ENCODE results near the gene JUP.

Gene JUP

GRCh38 chr17:41724476-41725050 lies 61.9 kb downstream of the JUP start:
- DNase-seq (ENCODE audit: extremely low read depth in 1 of 2, low read depth in 1 of 2) = no peak

- DNase-seq (ENCODE audit: extremely low read depth in 1 of 2, low read depth in 1 of 2) = no peak
Observed at GRCh38 chr17:41723801-41724475, 62.6 kb downstream of the JUP start.

GRCh38 chr17:41722231-41722630 lies 64.3 kb downstream of the JUP start:
- no peak for DNase-seq (ENCODE audit: extremely low read depth in 1 of 2, low read depth in 1 of 2)

DNA sequence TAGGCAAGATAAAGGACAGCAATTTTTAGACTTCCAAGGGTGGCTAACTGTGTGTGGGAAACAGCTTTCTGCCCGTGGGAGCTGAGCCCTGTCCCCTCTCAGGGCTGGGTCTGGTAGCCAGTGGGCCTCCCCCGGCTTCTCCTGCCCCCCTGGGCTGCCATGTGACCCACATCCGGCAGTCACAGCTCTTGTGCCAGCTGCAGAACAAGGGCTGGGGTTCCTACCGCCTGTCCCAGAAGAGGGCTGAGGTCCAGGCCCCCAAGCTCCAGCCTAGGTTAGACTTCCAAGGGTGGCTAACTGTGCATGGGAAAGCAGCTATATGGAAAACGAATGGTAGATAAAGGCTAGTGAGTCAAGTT lies 68.2 kb downstream of the JUP start:
- DNase-seq (ENCODE audit: extremely low read depth in 1 of 2, low read depth in 1 of 2) = no peak

DNA sequence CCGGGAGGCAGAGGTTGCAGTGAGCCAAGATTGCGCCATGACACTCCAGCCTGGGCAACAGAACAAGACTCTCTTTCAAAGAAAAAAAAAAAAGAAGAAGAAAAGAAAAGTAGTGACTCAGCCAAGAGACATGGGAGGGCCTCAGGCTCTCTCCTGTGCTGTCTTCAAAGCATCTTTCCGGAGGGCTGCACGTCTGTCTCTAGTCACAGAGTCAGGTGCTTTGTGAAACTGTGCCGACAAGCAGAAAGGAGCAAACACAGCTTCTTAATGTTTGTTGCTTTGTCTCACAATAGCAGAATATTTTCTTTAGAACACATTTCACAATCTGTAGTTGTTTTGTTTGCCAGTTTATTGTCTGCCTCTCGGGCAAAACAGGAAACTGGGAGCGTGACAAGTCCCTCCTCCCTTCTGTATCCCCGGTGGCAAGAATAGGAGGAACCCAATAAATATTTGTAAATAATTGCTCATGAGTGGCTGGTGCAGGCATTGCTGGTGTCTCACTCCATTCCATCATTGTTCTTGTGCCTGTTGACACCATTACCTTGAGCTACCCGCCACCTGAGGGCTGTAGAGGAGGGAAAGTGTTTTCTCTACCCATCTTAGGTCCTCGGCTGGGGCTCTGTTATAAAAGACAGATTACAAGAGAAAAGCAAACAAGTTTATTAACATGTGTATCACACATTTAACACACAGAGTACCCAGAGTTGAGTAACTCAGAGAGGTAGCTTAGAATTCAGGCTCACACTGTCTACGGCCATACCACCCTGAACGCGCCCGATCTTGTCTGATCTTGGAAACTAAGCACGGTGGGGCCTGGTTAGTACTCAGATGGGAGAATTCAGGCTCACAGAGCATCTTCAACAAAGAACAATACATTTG lies 68.9 kb downstream of the JUP start:
- no peak for DNase-seq (ENCODE audit: extremely low read depth in 1 of 2, low read depth in 1 of 2)

DNA sequence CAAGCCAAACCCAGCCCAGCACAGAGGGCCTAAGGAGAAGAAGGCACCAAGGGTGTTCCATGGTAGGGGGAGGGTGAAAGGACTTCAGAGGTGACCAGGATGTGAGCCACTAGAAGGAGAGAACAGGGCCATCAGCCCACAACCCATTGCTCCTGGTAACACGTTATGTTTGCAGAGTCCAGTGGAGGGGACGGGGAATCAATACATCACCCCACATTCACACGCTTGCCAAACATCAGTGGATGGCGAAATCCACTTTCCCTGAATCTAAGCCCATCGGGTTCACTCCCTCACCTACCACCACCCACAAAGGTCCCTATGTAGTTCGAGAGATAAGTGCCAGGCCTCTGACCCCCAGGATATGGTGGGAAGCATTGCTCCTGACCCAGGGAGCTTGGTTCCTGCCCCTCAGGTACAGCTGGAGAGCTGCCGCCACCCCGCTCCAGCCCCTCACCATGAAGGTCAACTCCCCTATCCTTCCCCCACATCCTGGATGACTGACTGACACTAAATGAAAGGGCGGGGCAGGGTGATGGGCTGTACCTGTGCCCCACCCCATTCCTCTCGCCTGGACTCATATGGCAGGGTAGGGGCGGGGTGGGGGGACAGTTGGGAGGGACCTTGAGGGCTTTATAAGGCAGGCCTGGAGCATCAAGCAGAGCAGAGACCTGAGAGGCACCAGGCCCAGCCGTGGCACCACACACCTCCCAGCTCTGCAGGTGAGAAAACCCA lies 74.7 kb downstream of the JUP start, which contains the start of gene GAST:
Gene GAST, plus strand, starts transcription at position 663 of the 732 bp plus-strand sequence. CDS start 3,106 bp downstream, outside the sequence.
- no peak for DNase-seq (ENCODE audit: extremely low read depth in 1 of 2, low read depth in 1 of 2)

- peak in 1 of 2 donors; percentile 21 for DNase-seq (ENCODE audit: extremely low read depth in 1 of 2, low read depth in 1 of 2)
Observed at GRCh38 chr17:41710472-41711090, 75.9 kb downstream of the JUP start.

DNA sequence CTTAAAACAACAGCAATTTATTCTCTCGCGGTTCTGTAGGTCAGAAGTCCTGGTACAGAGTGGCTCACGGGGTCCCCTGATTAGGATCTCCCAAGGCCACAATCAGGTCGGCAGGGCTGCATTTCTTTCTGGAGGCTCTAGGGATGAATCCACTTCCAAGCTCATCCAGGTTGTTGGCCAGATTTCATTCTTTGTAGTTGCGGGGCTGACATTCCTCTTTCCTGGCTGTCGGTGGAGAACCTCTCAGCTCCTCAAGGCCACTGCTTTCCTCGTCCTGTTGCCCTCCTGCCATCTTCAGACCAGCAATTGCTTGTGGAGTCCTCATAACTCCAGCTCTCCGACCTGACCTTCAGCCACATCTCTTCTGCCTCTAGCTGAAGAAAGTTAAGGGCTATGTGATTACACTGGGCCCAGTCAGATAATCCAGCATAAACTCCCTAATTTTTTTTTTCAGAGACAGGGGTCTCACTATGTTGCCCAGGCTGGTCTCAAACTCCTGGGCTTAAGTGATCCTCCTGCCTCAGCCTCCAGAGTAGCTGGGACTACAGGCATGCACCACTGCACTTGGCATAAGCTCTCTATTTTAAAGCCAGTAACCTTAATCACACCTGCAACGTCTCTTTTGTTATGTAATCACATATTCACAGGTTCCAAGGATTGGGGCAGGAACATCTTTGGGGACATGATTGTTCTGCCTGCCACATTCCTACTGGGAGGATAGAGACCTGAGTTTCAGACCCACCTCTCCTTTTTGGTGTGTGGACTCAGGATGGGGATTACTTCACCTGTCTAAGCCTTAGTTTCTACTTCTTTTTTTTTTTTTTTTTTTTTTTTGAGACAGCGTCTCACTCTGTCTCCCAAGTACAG lies 78.5 kb downstream of the JUP start:
- DNase-seq (ENCODE audit: extremely low read depth in 1 of 2, low read depth in 1 of 2) = no peak

GRCh38 chr17:41705271-41705991 lies 81.1 kb downstream of the JUP start:
- no peak for DNase-seq (ENCODE audit: extremely low read depth in 1 of 2, low read depth in 1 of 2)
